HG02970 (cell line): ENCODE results near the gene PHEX.

Source experiments
- ATAC-seq: cut with Tn5 transposase; IDR thresholded peaks from one replicate; pipeline ENCODE4 v1.9.1; 2021; ENCODE audit warnings: mild to moderate bottlenecking, moderate library complexity, moderate number of reproducible peaks; ENCODE audit not compliant: unreplicated experiment, low FRiP score

PHEX gene

DNA sequence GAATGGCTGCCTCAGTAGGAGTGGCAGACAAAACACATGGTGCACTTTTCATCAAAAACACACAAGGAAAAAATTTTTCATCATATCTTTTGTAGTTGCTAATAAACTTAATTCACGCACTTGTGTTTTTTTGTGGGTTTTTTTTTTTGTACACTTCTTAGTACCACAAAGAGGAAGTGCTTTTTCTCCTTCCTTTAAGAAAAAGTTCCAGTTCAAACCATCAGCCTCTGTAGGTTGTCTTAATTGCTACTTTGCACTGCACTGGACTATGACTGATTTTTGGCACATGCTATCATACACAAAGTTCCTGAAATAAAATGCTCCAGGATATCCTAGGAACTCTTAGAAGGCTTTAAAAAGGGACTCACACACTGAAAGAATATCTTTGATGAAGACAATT is at the start of gene PHEX:
Gene PHEX (plus strand): TSS at position 242 of the 400 bp plus-strand sequence. CDS start 681 bp downstream, outside the sequence.
- ATAC-seq, result no peak

GRCh38 chrX:21985332-21985777 is 46.8 kb upstream of the PHEX start:
- peak; percentile 93 for ATAC-seq

- ATAC-seq, result no peak
Observed at GRCh38 chrX:21986596-21986995, 45.5 kb upstream of the PHEX start.

DNA sequence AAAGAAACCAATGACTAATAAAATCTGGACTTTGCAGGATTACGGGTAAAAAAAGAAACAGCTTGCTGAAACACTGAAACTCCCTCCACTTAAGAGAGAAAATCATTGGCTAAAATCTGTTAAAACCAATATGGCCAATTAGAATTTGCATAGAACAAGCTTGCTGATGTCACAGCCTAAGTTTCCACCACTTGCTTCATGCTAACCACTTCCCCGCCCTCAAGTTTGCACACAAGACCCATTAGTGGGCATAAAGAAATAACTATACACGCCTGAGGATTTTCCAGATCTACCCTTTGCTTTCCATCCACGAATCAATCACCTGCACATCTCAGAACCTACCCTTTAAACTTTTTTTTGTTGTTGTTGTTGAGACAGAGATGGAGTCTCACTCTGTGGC is 42.7 kb upstream of the PHEX start:
- ATAC-seq, result no peak

GRCh38 chrX:21990832-21991231 is 41.3 kb upstream of the PHEX start:
- no peak for ATAC-seq

GRCh38 chrX:21991504-21991903 is 40.6 kb upstream of the PHEX start:
- ATAC-seq, result no peak

DNA sequence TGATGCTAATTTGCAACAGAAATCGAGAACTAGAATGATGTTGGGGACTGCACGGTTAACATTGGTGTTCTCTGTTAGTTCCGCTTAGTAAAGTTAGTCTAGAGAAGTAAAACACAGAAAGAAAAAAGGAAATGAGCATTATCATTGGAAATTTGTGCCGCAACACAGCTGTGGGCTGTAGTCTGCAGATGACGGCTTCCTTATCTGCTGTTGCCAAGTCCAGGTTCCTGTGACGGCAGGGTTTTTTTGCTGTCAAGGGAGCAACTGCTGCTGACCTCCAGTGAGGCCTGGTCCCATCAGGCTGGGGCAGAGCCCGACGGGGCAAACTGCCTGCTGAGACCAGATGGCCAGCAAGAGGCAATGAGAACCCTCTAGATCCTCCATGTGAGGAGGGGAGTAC is 38.9 kb upstream of the PHEX start:
- peak; percentile 48 for ATAC-seq

GRCh38 chrX:21996872-21997455 is 35.2 kb upstream of the PHEX start:
- ATAC-seq, result no peak

- ATAC-seq, result no peak
Observed at GRCh38 chrX:21998037-21998436, 34.1 kb upstream of the PHEX start.

DNA sequence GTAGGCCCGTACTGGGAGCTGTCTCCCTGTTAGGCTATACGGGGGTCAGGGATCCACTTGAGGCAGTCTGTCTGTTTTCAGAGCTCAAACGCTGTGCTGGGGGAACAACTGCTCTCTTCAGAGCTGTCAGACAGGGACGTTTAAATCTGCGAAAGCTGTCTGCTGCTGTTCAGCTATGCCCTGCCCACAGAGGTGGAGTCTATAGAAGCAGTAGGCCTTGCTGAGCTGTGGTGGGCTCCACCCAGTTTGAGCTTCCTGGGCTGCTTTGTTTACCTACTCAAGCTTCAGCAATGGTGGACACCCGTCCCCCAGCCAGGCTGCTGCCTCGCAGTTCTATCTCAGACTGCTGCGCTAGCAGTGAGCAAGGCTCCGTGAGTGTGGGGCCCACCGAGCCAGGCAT is 27.3 kb upstream of the PHEX start:
- ATAC-seq, result no peak

DNA sequence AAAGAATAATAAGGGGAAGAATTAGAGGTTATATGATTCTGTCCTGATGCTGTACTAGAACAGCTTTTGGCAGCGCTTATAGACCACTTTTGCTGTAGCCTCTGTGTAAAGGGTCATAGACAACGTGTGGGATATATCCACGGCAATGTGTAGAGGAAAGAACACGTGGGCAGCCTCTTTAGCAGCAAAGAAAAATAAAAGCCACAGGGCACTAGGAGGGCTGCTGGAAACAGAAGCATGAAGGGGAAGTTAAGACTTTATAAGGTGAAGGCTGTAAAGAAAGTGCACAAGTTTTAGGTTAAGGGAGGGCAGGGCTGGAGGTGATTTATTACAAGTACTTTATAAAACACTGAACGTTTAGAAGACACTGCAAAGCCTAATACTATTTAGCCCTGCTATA is 20.1 kb upstream of the PHEX start:
- no peak for ATAC-seq

- ATAC-seq, result no peak
Observed at GRCh38 chrX:22012931-22013330, 19.2 kb upstream of the PHEX start.

- no peak for ATAC-seq
Observed at GRCh38 chrX:22015139-22015750, 16.9 kb upstream of the PHEX start.

DNA sequence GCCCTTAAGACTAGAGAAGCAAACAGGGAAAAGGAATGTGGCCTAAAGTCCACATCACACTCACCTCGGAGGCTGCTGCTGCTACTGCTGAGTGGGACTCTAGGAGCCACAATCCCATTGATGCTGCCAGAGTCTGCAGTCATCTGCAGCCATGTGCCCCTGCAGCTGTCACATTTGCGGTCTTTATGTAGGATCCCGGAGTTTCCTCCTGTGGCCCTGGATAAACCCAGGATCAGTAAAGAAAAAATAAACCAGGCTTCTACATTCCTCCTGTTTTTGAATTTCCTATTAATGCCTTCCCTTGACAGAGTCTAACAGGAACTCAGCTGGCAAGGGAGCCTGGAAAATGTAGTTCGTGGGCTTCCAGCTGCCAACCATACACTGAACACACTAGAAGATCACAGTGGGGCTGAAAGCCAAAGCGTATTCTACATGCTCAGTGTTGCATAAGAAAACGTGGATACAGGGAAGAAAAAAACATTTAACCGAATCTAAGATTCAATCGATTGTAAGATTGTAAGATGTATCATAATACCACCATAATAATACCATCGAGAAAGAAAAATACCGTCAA is 10.3 kb upstream of the PHEX start:
- no peak for ATAC-seq

- no peak for ATAC-seq
Observed at GRCh38 chrX:22024577-22024976, 7.5 kb upstream of the PHEX start.

- no peak for ATAC-seq
Observed at GRCh38 chrX:22025751-22026150, 6.4 kb upstream of the PHEX start.

DNA sequence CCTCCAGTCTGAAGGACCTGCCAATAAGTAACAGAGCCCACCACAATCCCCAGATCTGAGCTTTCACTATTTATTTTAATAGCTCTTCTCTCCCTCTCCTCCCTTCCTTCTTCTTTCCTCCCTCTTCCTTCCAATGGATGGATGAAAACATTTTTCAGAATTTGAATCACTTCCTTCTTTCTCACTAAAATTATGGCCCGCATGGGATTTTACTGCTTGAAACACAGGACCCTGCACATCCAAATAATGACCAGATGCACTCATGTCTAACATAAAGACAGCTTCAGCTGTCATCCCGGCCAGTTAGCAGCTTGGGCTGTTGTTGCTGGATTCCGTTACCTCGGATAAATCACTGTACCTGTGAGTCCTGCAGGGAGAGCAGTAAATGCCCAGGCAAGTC is 5.4 kb upstream of the PHEX start:
- ATAC-seq, result no peak

GRCh38 chrX:22032506-22032905 is 381 bp downstream of the PHEX start:
- ATAC-seq, result no peak

- no peak for ATAC-seq
Observed at GRCh38 chrX:22033818-22034217, 1.7 kb downstream of the PHEX start.

DNA sequence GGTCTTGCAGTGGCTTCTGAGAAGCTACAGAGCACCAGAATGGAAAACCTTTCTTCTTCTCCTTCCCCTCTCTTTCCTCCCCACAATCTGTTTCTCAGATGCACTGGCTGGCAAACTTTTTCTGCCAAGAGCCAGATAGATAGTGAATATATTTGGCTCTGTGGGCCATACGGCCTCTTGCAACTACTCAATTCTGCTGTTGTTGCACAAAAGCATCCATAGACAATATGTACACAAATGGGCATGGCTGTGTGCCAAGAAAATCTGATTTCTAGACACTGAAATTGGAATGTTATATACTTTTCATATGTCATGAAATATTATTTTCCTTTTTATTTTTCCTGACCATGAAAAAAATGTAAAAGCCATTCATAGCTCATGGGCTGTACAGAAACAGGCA is 3.1 kb downstream of the PHEX start:
- ATAC-seq, result no peak

GRCh38 chrX:22037225-22037624 is 5.1 kb downstream of the PHEX start:
- ATAC-seq, result no peak

GRCh38 chrX:22037911-22038537 is 5.9 kb downstream of the PHEX start:
- ATAC-seq, result no peak
